ENCODE results near the gene AGTR1. TPM values are rescaled to one million over a fixed set of nuclear protein-coding genes. Genes with fewer than 3 reads are reported as not detected.

AGTR1 gene
- total and polyA plus RNA-seq, 4 donors = 30.0 to 52.2 (median 41.9) TPM

GRCh38 chr3:148763986-148764935 lies 66.6 kb downstream of the AGTR1 start:
- Histone ChIP-seq H3K9me3 (ENCODE audit: control insufficient read depth in 4 of 4, low read length in 3 of 4) (no peaks in the 10 kb centered on the region), H3K27ac (ENCODE audit: low read depth in 1 of 2, low read length in 2 of 2) (no peak overlapping the region), H3K27me3 (ENCODE audit: control insufficient read depth in 4 of 4, insufficient read depth in 4 of 4, low read length in 3 of 4) (no peaks in the 10 kb centered on the region), H3K36me3 (ENCODE audit: control insufficient read depth in 4 of 4, insufficient read depth in 3 of 4, low read depth in 1 of 4, low read length in 3 of 4) (no peaks in the 10 kb centered on the region), H3K9ac (ENCODE audit: low read depth in 1 of 2, low read length in 2 of 2) (no peak overlapping the region), H3K4me3 (ENCODE audit: low read depth in 1 of 3, low read length in 3 of 3) (no peak overlapping the region), H3K4me1 (ENCODE audit: control insufficient read depth in 4 of 4, insufficient read depth in 4 of 4, low read length in 3 of 4) (no peaks in the 10 kb centered on the region)
- 78% methylated on average over 1 of the region's 1 CpG for WGBS
- DNase-seq (ENCODE audit: low spot score) = no peak
- TF ChIP-seq YY1 (IDR thresholded peaks at IDR 0.05) (no peak), JUND (IDR thresholded peaks at IDR 0.05) (no peak)

GRCh38 chr3:148772361-148772760 lies 74.7 kb downstream of the AGTR1 start:
- Histone ChIP-seq H3K36me3 (ENCODE audit: control insufficient read depth in 4 of 4, insufficient read depth in 3 of 4, low read depth in 1 of 4, low read length in 3 of 4) (no peaks in the 10 kb centered on the region), H3K27ac (ENCODE audit: low read depth in 1 of 2, low read length in 2 of 2) (no peak overlapping the region), H3K9ac (ENCODE audit: low read depth in 1 of 2, low read length in 2 of 2) (no peak overlapping the region), H3K4me1 (ENCODE audit: control insufficient read depth in 4 of 4, insufficient read depth in 4 of 4, low read length in 3 of 4) (no peaks in the 10 kb centered on the region), H3K4me3 (ENCODE audit: low read depth in 1 of 3, low read length in 3 of 3) (no peak overlapping the region), H3K27me3 (ENCODE audit: control insufficient read depth in 4 of 4, insufficient read depth in 4 of 4, low read length in 3 of 4) (no peaks in the 10 kb centered on the region), H3K9me3 (ENCODE audit: control insufficient read depth in 4 of 4, low read length in 3 of 4) (no peaks in the 10 kb centered on the region)
- WGBS = 42% methylated on average over 2 of the region's 2 CpGs
- no peak for DNase-seq (ENCODE audit: low spot score)
- no peak for TF ChIP-seq HNF4G (IDR thresholded peaks at IDR 0.05)
- TF ChIP-seq RXRA (IDR thresholded peaks at IDR 0.05) = no peak
- TF ChIP-seq HNF4A (conservative IDR thresholded peaks at IDR 0.05) = no peak
- no peak for TF ChIP-seq FOXA1 (IDR thresholded peaks at IDR 0.05)
- no peak for TF ChIP-seq YY1 (IDR thresholded peaks at IDR 0.05)
- TF ChIP-seq GABPA (IDR thresholded peaks at IDR 0.05 in 1 of 2, conservative IDR thresholded peaks at IDR 0.05 in 1 of 2) = no peak
- no peak for TF ChIP-seq JUND (IDR thresholded peaks at IDR 0.05)

GRCh38 chr3:148772835-148773234 lies 75.1 kb downstream of the AGTR1 start:
- H3K4me1 ChIP-seq (ENCODE audit: control insufficient read depth in 4 of 4, insufficient read depth in 4 of 4, low read length in 3 of 4) = no peaks in the 10 kb centered on the region
- no peak overlapping the region for H3K4me3 ChIP-seq (ENCODE audit: low read depth in 1 of 3, low read length in 3 of 3)
- DNase-seq (ENCODE audit: low spot score) = no peak
- no peak overlapping the region for H3K27ac ChIP-seq (ENCODE audit: low read depth in 1 of 2, low read length in 2 of 2)
- no peaks in the 10 kb centered on the region for H3K27me3 ChIP-seq (ENCODE audit: control insufficient read depth in 4 of 4, insufficient read depth in 4 of 4, low read length in 3 of 4)
- H3K9me3 ChIP-seq (ENCODE audit: control insufficient read depth in 4 of 4, low read length in 3 of 4) = no peaks in the 10 kb centered on the region
- TF ChIP-seq SP1 (IDR thresholded peaks at IDR 0.05) (no peak), RAD21 (IDR thresholded peaks at IDR 0.05) (no peak), GABPA (IDR thresholded peaks at IDR 0.05 in 1 of 2, conservative IDR thresholded peaks at IDR 0.05 in 1 of 2) (no peak), NR2F2 (IDR thresholded peaks at IDR 0.05) (no peak), MAX (IDR thresholded peaks at IDR 0.05) (no peak), HNF4G (IDR thresholded peaks at IDR 0.05) (no peak), FOXA1 (IDR thresholded peaks at IDR 0.05) (no peak), CTCF (IDR thresholded peaks at IDR 0.05; ENCODE audit: low read depth, low read length, missing input control) (no peak), ATF3 (IDR thresholded peaks at IDR 0.05) (no peak), YY1 (IDR thresholded peaks at IDR 0.05) (no peak)
- no peaks in the 10 kb centered on the region for H3K36me3 ChIP-seq (ENCODE audit: control insufficient read depth in 4 of 4, insufficient read depth in 3 of 4, low read depth in 1 of 4, low read length in 3 of 4)
- H3K9ac ChIP-seq (ENCODE audit: low read depth in 1 of 2, low read length in 2 of 2) = no peak overlapping the region
